ENCODE measurements around the gene ACP3.

Gene ACP3

GRCh38 chr3:132318451-132318850 lies 1.2 kb downstream of the ACP3 start:
- no peak overlapping the region; the same call in 1 of the 2 replicates for H3K27ac ChIP-seq
- no peak for TF ChIP-seq ZFX (IDR thresholded peaks at IDR 0.05)
- TF ChIP-seq CTCF (conservative IDR thresholded peaks at IDR 0.05), result no peak

- H3K27ac ChIP-seq, result no peak overlapping the region
- TF ChIP-seq CTCF (conservative IDR thresholded peaks at IDR 0.05), result no peak
- TF ChIP-seq ZFX (IDR thresholded peaks at IDR 0.05), result no peak
Measured at GRCh38 chr3:132321304-132321703, 4.1 kb downstream of the ACP3 start.

GRCh38 chr3:132325103-132325606 lies 7.9 kb downstream of the ACP3 start:
- TF ChIP-seq CTCF (conservative IDR thresholded peaks at IDR 0.05), result no peak
- no peak for TF ChIP-seq ZFX (IDR thresholded peaks at IDR 0.05)
- no peak overlapping the region for H3K27ac ChIP-seq

- no peak overlapping the region for H3K27ac ChIP-seq
- TF ChIP-seq CTCF (conservative IDR thresholded peaks at IDR 0.05) (no peak), ZFX (IDR thresholded peaks at IDR 0.05) (no peak)
Measured at GRCh38 chr3:132325634-132326033, 8.4 kb downstream of the ACP3 start.

GRCh38 chr3:132326251-132326650 lies 9.0 kb downstream of the ACP3 start:
- TF ChIP-seq ZFX (IDR thresholded peaks at IDR 0.05) (no peak), CTCF (conservative IDR thresholded peaks at IDR 0.05) (no peak)
- no peak overlapping the region for H3K27ac ChIP-seq

GRCh38 chr3:132332082-132332481 lies 14.9 kb downstream of the ACP3 start:
- TF ChIP-seq CTCF (conservative IDR thresholded peaks at IDR 0.05) (no peak), ZFX (IDR thresholded peaks at IDR 0.05) (no peak)
- H3K27ac ChIP-seq, result no peak overlapping the region

- TF ChIP-seq CTCF (conservative IDR thresholded peaks at IDR 0.05) (no peak), ZFX (IDR thresholded peaks at IDR 0.05) (no peak)
- H3K27ac ChIP-seq, result no peak overlapping the region
Measured at GRCh38 chr3:132332508-132332907, 15.3 kb downstream of the ACP3 start.
